ENCODE data around the gene RPS19.

Gene RPS19

GRCh38 chr19:41879670-41880328, 19.7 kb downstream of the RPS19 start:
- TF ChIP-seq REST (IDR thresholded peaks at IDR 0.05; ENCODE audit: insufficient read depth in 1 of 2, low read depth in 2 of 2, low read length in 2 of 2): no peak
- no peak for TF ChIP-seq TAF1 (IDR thresholded peaks at IDR 0.05; ENCODE audit: borderline replicate concordance, insufficient read depth, low read length)
- TF ChIP-seq FOXP2 (optimal IDR thresholded peaks at IDR 0.05; ENCODE audit: borderline replicate concordance, extremely low read depth, extremely low read length, insufficient read depth): no peak
- no peak for TF ChIP-seq SIN3A (IDR thresholded peaks at IDR 0.05; ENCODE audit: borderline replicate concordance, insufficient read depth, low read length)
- TF ChIP-seq POLR2AphosphoS5 (IDR thresholded peaks at IDR 0.05; ENCODE audit: low read depth, low read length): no peak

GRCh38 chr19:41880329-41880708, 20.3 kb downstream of the RPS19 start:
- TF ChIP-seq POLR2AphosphoS5 (IDR thresholded peaks at IDR 0.05; ENCODE audit: low read depth, low read length) (no peak), TAF1 (IDR thresholded peaks at IDR 0.05; ENCODE audit: borderline replicate concordance, insufficient read depth, low read length) (no peak), REST (IDR thresholded peaks at IDR 0.05; ENCODE audit: insufficient read depth in 1 of 2, low read depth in 2 of 2, low read length in 2 of 2) (no peak), SIN3A (IDR thresholded peaks at IDR 0.05; ENCODE audit: borderline replicate concordance, insufficient read depth, low read length) (no peak), FOXP2 (optimal IDR thresholded peaks at IDR 0.05; ENCODE audit: borderline replicate concordance, extremely low read depth, extremely low read length, insufficient read depth) (no peak)

- no peak for TF ChIP-seq POLR2AphosphoS5 (IDR thresholded peaks at IDR 0.05; ENCODE audit: low read depth, low read length)
- no peak for TF ChIP-seq SIN3A (IDR thresholded peaks at IDR 0.05; ENCODE audit: borderline replicate concordance, insufficient read depth, low read length)
- no peak for TF ChIP-seq TAF1 (IDR thresholded peaks at IDR 0.05; ENCODE audit: borderline replicate concordance, insufficient read depth, low read length)
- TF ChIP-seq FOXP2 (optimal IDR thresholded peaks at IDR 0.05; ENCODE audit: borderline replicate concordance, extremely low read depth, extremely low read length, insufficient read depth): no peak
- TF ChIP-seq REST (IDR thresholded peaks at IDR 0.05; ENCODE audit: insufficient read depth in 1 of 2, low read depth in 2 of 2, low read length in 2 of 2): no peak
Observed at GRCh38 chr19:41882568-41883462, 22.8 kb downstream of the RPS19 start, which contains the start of gene ARHGEF1. Gene ARHGEF1, plus strand, starts transcription at chr19:41883184. Its CDS starts 4,899 bp downstream, at chr19:41888083.

- TF ChIP-seq POLR2AphosphoS5 (IDR thresholded peaks at IDR 0.05; ENCODE audit: low read depth, low read length) (no peak), TAF1 (IDR thresholded peaks at IDR 0.05; ENCODE audit: borderline replicate concordance, insufficient read depth, low read length) (no peak), FOXP2 (optimal IDR thresholded peaks at IDR 0.05; ENCODE audit: borderline replicate concordance, extremely low read depth, extremely low read length, insufficient read depth) (no peak), REST (IDR thresholded peaks at IDR 0.05; ENCODE audit: insufficient read depth in 1 of 2, low read depth in 2 of 2, low read length in 2 of 2) (no peak), SIN3A (IDR thresholded peaks at IDR 0.05; ENCODE audit: borderline replicate concordance, insufficient read depth, low read length) (no peak; the same call in 1 of the 2 replicates)
Observed at GRCh38 chr19:41883463-41883820, 23.4 kb downstream of the RPS19 start.
